Measurements from ENCODE around the gene CABLES1. TPM values are rescaled to one million over a fixed set of nuclear protein-coding genes. Genes with fewer than 3 reads are reported as not detected.

The CABLES1 gene
- polyA plus RNA-seq, 2 of the 4 experiments (the other 2 are of a cell fraction): 4.5 to 8.6 TPM

GRCh38 chr18:23166891-23167541 is 31.7 kb downstream of the CABLES1 start:
- Histone ChIP-seq H3K4me1 (no peaks in the 10 kb centered on the region), H3K4me2 (no peak overlapping the region), H3K27ac (no peak overlapping the region), H3K9me3 (no peaks in the 10 kb centered on the region), H3K4me3 (no peak overlapping the region)
- FAIRE-seq: no peak
- WGBS (ENCODE audit: missing lambda C conversion rate): 89% methylated on average over 7 of the region's 7 CpGs
- ChIA-PET POLR2A (no interaction called here), CTCF (no interaction called here)
- TF ChIP-seq NR3C1 (IDR thresholded peaks at IDR 0.05) (no peak), EP300 (IDR thresholded peaks at IDR 0.05) (no peak), HOXA7 (CRISPR knock-in tag; IDR thresholded peaks at IDR 0.05) (no peak)
- ATAC-seq: no peak
- DNase-seq (ENCODE audit: low read depth in 1 of 2, low spot score in 1 of 2): no peak

GRCh38 chr18:23169673-23170044 is 34.4 kb downstream of the CABLES1 start:
- WGBS (ENCODE audit: missing lambda C conversion rate): 93% methylated on average over 7 of the region's 7 CpGs
- Histone ChIP-seq H3K27ac (no peak overlapping the region), H3K4me3 (no peak overlapping the region), H3K4me1 (no peaks in the 10 kb centered on the region), H3K9me3 (no peaks in the 10 kb centered on the region), H3K4me2 (no peak overlapping the region)
- ChIA-PET CTCF (interaction anchor here (1.1 kb wide), 1 partner anchor 30 kb away, joined by 3 read pairs; no protein-coding TSS in a partner anchor), POLR2A (no interaction called here)
- no peak for TF ChIP-seq RAD21 (conservative IDR thresholded peaks at IDR 0.05 in 1 of 2, IDR thresholded peaks at IDR 0.05 in 1 of 2)
- TF ChIP-seq, protein P1, sequence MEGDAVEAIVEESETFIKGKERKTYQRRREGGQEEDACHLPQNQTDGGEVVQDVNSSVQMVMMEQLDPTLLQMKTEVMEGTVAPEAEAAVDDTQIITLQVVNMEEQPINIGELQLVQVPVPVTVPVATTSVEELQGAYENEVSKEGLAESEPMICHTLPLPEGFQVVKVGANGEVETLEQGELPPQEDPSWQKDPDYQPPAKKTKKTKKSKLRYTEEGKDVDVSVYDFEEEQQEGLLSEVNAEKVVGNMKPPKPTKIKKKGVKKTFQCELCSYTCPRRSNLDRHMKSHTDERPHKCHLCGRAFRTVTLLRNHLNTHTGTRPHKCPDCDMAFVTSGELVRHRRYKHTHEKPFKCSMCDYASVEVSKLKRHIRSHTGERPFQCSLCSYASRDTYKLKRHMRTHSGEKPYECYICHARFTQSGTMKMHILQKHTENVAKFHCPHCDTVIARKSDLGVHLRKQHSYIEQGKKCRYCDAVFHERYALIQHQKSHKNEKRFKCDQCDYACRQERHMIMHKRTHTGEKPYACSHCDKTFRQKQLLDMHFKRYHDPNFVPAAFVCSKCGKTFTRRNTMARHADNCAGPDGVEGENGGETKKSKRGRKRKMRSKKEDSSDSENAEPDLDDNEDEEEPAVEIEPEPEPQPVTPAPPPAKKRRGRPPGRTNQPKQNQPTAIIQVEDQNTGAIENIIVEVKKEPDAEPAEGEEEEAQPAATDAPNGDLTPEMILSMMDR (IDR thresholded peaks at IDR 0.05): no peak
- TF ChIP-seq SREBF2 (IDR thresholded peaks at IDR 0.05): no peak
- TF ChIP-seq JUN (IDR thresholded peaks at IDR 0.05): no peak
- TF ChIP-seq ESRRA (IDR thresholded peaks at IDR 0.05; ENCODE audit: borderline replicate concordance, low read length): no peak
- no peak for DNase-seq (ENCODE audit: low read depth in 1 of 2, low spot score in 1 of 2)
- ATAC-seq: no peak
- no peak for FAIRE-seq

- CTCF ChIA-PET: no interaction called here
- 93% methylated on average over 7 of the region's 7 CpGs for WGBS (ENCODE audit: missing lambda C conversion rate)
These were observed 34.9 kb downstream of the CABLES1 start for GRCh38 chr18:23170137-23170536.

GRCh38 chr18:23171581-23172156 is 36.4 kb downstream of the CABLES1 start:
- CTCF ChIA-PET: no interaction called here
- no peak for DNase-seq (ENCODE audit: low read depth in 1 of 2, low spot score in 1 of 2)

More at GRCh38 chr18:23170137-23170536, 34.9 kb downstream of the CABLES1 start:
- POLR2A ChIA-PET: no interaction called here
- DNase-seq (ENCODE audit: low read depth in 1 of 2, low spot score in 1 of 2): no peak
- TF ChIP-seq MAZ (IDR thresholded peaks at IDR 0.05; ENCODE audit: borderline replicate concordance, low read depth, low read length): no peak
- no peak for TF ChIP-seq GATA3 (IDR thresholded peaks at IDR 0.05; ENCODE audit: borderline replicate concordance)
- no peak for TF ChIP-seq SMC3 (IDR thresholded peaks at IDR 0.05)
- ATAC-seq: no peak
- H3K4me2 ChIP-seq: no peak overlapping the region
- FAIRE-seq: no peak
- no peak overlapping the region for H3K27ac ChIP-seq
- no peak overlapping the region for H3K4me3 ChIP-seq
- H3K4me1 ChIP-seq: no peaks in the 10 kb centered on the region
- H3K9me3 ChIP-seq: no peaks in the 10 kb centered on the region

More at GRCh38 chr18:23171581-23172156, 36.4 kb downstream of the CABLES1 start:
- H3K4me2 ChIP-seq: no peak overlapping the region
- H3K4me3 ChIP-seq: no peak overlapping the region
- no peaks in the 10 kb centered on the region for H3K4me1 ChIP-seq
- no peak overlapping the region for H3K27ac ChIP-seq
- 83% methylated on average over 9 of the region's 9 CpGs for WGBS (ENCODE audit: missing lambda C conversion rate)
- FAIRE-seq (no peak), ATAC-seq (no peak)
- POLR2A ChIA-PET: no interaction called here
- no peak for TF ChIP-seq EP300 (IDR thresholded peaks at IDR 0.05)
- TF ChIP-seq REST (IDR thresholded peaks at IDR 0.05): no peak
- TF ChIP-seq CHD2 (IDR thresholded peaks at IDR 0.05; ENCODE audit: low read length, partially characterized antibody): no peak
- no peak for TF ChIP-seq HEYL (CRISPR knock-in tag; IDR thresholded peaks at IDR 0.05)
- no peak for TF ChIP-seq CEBPB (IDR thresholded peaks at IDR 0.05)
- no peak for TF ChIP-seq MYC (IDR thresholded peaks at IDR 0.05; ENCODE audit: borderline replicate concordance, low read length)
- no peak for TF ChIP-seq SMC3 (IDR thresholded peaks at IDR 0.05)
- TF ChIP-seq EHMT2 (IDR thresholded peaks at IDR 0.05; ENCODE audit: low read depth): no peak
- no peak for TF ChIP-seq CBX8 (IDR thresholded peaks at IDR 0.05)
- TF ChIP-seq MAZ (IDR thresholded peaks at IDR 0.05; ENCODE audit: borderline replicate concordance, low read depth, low read length): no peak
- TF ChIP-seq KDM1A (IDR thresholded peaks at IDR 0.05; ENCODE audit: low read depth): no peak
- TF ChIP-seq, protein P2, sequence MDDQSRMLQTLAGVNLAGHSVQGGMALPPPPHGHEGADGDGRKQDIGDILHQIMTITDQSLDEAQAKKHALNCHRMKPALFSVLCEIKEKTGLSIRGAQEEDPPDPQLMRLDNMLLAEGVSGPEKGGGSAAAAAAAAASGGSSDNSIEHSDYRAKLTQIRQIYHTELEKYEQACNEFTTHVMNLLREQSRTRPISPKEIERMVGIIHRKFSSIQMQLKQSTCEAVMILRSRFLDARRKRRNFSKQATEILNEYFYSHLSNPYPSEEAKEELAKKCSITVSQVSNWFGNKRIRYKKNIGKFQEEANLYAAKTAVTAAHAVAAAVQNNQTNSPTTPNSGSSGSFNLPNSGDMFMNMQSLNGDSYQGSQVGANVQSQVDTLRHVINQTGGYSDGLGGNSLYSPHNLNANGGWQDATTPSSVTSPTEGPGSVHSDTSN (IDR thresholded peaks at IDR 0.05): no peak
- no peak for TF ChIP-seq GATA3 (IDR thresholded peaks at IDR 0.05; ENCODE audit: borderline replicate concordance)
- no peak for TF ChIP-seq HDAC2 (IDR thresholded peaks at IDR 0.05)
- no peaks in the 10 kb centered on the region for H3K9me3 ChIP-seq
